Endothelial cell (in vitro differentiated cells): Measurements from ENCODE around the gene SMARCA1. TPM values are rescaled to one million over a fixed set of nuclear protein-coding genes. Genes with fewer than 3 reads are reported as not detected.

Source experiments
- DNase-seq: peaks from one replicate; pipeline ENCODE4 v3.0.0; 2021; ENCODE audit warnings: low spot score
- H3K27ac Mint-ChIP-seq: one replicate; pipeline ENCODE4 v1.8.0; 2021; ENCODE audit warnings: mixed read lengths, inconsistent platforms; ENCODE audit not compliant: unreplicated experiment
- H3K27me3 Mint-ChIP-seq: one replicate; pipeline ENCODE4 v1.8.0; 2021; ENCODE audit warnings: mild to moderate bottlenecking, moderate library complexity, mixed read lengths, inconsistent platforms; ENCODE audit not compliant: unreplicated experiment
- H3K36me3 Mint-ChIP-seq: one replicate; pipeline ENCODE4 v1.8.0; 2021; ENCODE audit warnings: mild to moderate bottlenecking, low read depth, mixed read lengths, inconsistent platforms; ENCODE audit not compliant: unreplicated experiment
- H3K4me1 Mint-ChIP-seq: one replicate; pipeline ENCODE4 v1.8.0; 2021; ENCODE audit warnings: mild to moderate bottlenecking, mixed read lengths, inconsistent platforms; ENCODE audit not compliant: unreplicated experiment
- H3K4me3 Mint-ChIP-seq: one replicate; pipeline ENCODE4 v1.8.0; 2021; ENCODE audit warnings: mild to moderate bottlenecking, mixed read lengths, inconsistent platforms; ENCODE audit not compliant: unreplicated experiment
- H3K9me3 Mint-ChIP-seq: one replicate; pipeline ENCODE4 v1.8.0; 2021; ENCODE audit warnings: mixed read lengths, inconsistent platforms; ENCODE audit not compliant: unreplicated experiment
- CTCF ChIP-seq: fragments of 200-600 bp; sonication (generic); IDR thresholded peaks from one replicate; pipeline ENCODE4 v1.5.0; 2021; ENCODE audit warnings: antibody characterized with exemption; ENCODE audit not compliant: unreplicated experiment
- total RNA-seq: library from RNA; stranded (reverse); fragmentation: NEBNext Ultra II Directional; extraction: Animal tissue kit (Norgen Biotek cat#: 25700); gene quantifications from one replicate; pipeline ENCODE4 v1.2.1, GENCODE V29; 2021; ENCODE audit not compliant: unreplicated experiment

The SMARCA1 gene
- total RNA-seq, 1 donor from 2014 or later: 61.1 TPM

- DNase-seq: no peak
- no peak for TF ChIP-seq CTCF
- Mint-ChIP-seq H3K9me3 (no peaks in the 10 kb centered on the region), H3K4me1 (peaks cover 5% of the 10 kb centered on the region), H3K27me3 (no peaks in the 10 kb centered on the region), H3K36me3 (no peaks in the 10 kb centered on the region), H3K4me3 (no peak overlapping the region), H3K27ac (no peak overlapping the region)
These were observed 21.5 kb upstream of the SMARCA1 start for GRCh38 chrX:129544780-129545179.

GRCh38 chrX:129540722-129541184, 17.5 kb upstream of the SMARCA1 start:
- TF ChIP-seq CTCF: no peak
- H3K27ac Mint-ChIP-seq: no peak overlapping the region

GRCh38 chrX:129540068-129540653, 16.9 kb upstream of the SMARCA1 start, which contains the start of gene OCRL:
TSS of gene OCRL (plus strand) at chrX:129540259. CDS start at chrX:129540440, 181 bp downstream.
- peak; percentile 65 for TF ChIP-seq CTCF
- Mint-ChIP-seq H3K4me1 (peaks cover 5% of the 10 kb centered on the region), H3K4me3 (peak within 1 kb of the TSS; percentile 82), H3K27ac (no peak within 1 kb of the TSS), H3K9me3 (no peaks in the 10 kb centered on the region), H3K27me3 (no peaks in the 10 kb centered on the region), H3K36me3 (no peaks in the 10 kb centered on the region)
- peak; percentile 68 for DNase-seq

More at GRCh38 chrX:129540722-129541184, 17.5 kb upstream of the SMARCA1 start:
- no peaks in the 10 kb centered on the region for H3K36me3 Mint-ChIP-seq
- DNase-seq: peak; percentile 4
- no peaks in the 10 kb centered on the region for H3K27me3 Mint-ChIP-seq
- peak overlapping the region; percentile 82 for H3K4me3 Mint-ChIP-seq
- peaks cover 5% of the 10 kb centered on the region for H3K4me1 Mint-ChIP-seq
- no peaks in the 10 kb centered on the region for H3K9me3 Mint-ChIP-seq

- DNase-seq: no peak
- Mint-ChIP-seq H3K9me3 (no peaks in the 10 kb centered on the region), H3K36me3 (no peaks in the 10 kb centered on the region), H3K4me1 (no peaks in the 10 kb centered on the region), H3K4me3 (no peak overlapping the region), H3K27ac (no peak overlapping the region), H3K27me3 (no peaks in the 10 kb centered on the region)
- no peak for TF ChIP-seq CTCF
These were observed 11.7 kb upstream of the SMARCA1 start for GRCh38 chrX:129534816-129535578.

GRCh38 chrX:129531132-129531531, 7.8 kb upstream of the SMARCA1 start:
- no peaks in the 10 kb centered on the region for H3K9me3 Mint-ChIP-seq
- H3K4me3 Mint-ChIP-seq: no peak overlapping the region
- TF ChIP-seq CTCF: no peak
- no peak overlapping the region for H3K27ac Mint-ChIP-seq
- no peak for DNase-seq
- H3K27me3 Mint-ChIP-seq: no peaks in the 10 kb centered on the region
- no peaks in the 10 kb centered on the region for H3K4me1 Mint-ChIP-seq
- H3K36me3 Mint-ChIP-seq: no peaks in the 10 kb centered on the region
